GM10847 (cell line): Measurements from ENCODE around the gene RNASE13.

Experiments
- POLR2A ChIP-seq: IDR thresholded peaks from 2 replicates; pipeline ENCODE4 v1.6.1; 2011; ENCODE audit not compliant: insufficient read length; ENCODE audit errors: extremely low read depth

Gene RNASE13

DNA sequence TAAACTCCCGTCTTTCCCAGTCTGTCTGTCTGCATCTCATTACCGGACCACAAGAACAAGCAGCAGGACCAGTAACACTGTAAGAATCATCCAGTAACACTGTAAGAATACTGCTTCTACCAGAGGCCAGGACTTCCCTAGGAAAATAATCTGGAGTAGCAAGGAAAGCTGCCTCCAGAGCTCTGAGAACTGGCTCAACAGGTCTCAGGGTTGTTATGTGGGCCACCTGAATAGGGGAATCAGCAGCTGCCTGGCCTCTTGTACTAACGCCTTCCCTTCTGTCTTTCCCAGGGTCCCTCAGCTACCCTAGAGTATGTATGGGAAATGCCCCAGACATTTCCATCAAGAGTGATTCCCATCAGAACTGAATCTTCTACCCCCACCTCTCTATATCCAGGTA is 36.5 kb downstream of the RNASE13 start:
- TF ChIP-seq POLR2A, result no peak

DNA sequence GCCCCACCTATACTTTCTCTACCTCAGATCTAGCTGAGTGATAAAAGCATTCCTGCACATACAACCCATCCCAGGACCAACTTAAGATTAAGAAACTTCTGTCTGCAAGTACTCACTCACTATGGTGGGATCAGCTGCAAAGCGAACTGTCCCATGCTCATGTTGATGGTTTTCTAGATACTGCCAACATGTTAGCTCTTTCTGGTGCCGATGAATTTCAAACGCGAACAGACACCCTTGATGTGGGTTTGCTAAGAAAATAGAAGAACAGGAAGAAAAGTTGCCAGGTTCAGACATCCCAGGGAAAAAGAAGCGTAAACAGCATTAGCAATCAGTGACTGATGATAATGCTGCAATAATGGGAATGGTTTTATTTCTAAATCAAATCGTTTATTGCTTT is 37.0 kb downstream of the RNASE13 start:
- no peak for TF ChIP-seq POLR2A

DNA sequence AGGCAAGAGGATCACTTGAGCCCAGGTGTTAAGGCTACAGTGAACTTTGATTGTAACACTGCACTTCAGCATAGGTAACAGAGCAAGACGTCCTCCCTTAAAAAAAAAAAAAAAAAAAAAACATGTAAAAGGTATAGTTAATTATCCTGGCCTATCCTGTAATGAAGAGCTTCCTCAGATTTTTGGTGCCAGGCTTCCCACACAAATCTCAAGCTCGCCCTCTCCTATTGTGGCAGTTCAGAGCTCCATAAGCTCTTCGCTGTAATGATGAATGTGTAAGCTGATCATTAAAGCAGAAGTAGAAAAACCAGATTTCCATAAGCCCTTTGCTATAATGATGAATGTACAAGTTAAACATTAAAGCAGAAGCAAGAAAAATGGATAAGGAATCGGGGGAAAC is 37.5 kb downstream of the RNASE13 start:
- no peak for TF ChIP-seq POLR2A

DNA sequence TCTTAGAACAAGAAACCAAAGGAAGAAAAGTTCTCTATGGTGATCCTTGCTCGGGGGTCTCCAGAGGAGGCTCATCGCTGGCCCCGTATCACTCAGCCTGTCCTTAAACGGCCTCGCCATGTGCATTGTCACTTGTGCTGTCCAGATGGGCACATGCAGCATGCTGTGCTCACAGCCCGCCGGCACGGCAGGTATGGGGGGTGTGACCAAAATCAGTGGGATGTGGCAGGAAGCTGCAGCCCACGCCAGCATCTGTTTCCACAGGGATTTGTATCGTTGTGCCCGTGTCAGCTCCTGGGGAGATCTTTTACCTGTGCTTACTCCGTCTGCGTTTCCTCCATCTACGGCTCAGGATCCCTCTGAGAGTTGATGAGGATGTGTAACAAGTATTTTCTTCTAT is 38.1 kb downstream of the RNASE13 start:
- no peak for TF ChIP-seq POLR2A

DNA sequence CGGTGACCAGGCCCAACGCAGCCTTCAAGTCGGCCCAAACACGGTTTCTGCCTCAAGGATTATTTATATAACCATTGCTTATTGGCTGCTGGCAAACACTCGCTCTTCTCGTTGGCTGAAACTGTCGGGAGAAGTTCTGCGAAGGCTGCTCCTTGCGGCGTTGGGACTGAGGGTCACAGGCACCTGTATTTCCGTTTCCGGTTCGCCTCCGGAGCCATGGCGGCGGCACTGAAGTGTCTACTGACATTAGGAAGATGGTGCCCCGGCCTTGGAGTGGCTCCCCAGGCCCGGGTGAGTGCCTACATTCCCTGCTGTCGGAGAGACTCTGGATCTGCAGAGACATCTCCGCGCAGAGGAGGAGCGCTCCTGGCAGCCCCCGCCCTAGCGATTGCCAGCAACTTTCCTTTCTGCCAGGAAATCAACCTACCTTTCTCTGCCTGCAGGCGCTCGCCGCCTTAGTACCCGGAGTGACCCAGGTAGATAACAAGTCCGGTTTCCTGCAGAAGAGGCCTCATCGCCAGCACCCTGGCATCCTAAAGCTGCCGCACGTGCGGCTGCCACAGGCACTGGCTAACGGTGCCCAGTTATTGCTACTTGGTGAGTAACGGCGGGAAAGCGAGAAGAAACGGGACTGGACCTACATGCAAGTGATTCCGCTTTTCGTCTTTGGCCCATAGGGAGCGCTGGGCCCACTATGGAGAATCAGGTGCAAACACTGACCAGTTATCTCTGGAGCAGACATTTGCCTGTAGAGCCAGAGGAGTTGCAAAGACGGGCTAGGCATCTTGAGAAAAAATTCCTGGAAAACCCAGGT is 44.6 kb downstream of the RNASE13 start, which contains the start of gene METTL17:
TSS of gene METTL17 (plus strand) at position 194 of the 814 bp plus-strand sequence. CDS start at position 217, 23 bp downstream.
- TF ChIP-seq POLR2A, result peak; percentile 74

DNA sequence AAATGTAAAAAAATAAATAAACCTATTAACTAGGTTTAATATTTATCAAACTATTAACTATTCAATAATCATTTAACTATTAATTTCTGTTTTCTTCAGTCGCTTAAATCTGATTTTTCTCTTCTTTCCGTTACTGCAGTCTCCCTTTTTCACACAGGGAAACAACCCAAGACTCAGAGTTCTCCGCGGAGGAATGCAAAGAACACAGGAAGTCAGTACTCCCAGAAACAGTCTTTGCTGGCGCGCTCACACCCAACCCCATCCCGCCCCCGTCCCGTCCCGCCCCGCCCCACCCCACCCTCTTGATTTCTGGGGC is 45.2 kb downstream of the RNASE13 start:
- TF ChIP-seq POLR2A, result no peak

DNA sequence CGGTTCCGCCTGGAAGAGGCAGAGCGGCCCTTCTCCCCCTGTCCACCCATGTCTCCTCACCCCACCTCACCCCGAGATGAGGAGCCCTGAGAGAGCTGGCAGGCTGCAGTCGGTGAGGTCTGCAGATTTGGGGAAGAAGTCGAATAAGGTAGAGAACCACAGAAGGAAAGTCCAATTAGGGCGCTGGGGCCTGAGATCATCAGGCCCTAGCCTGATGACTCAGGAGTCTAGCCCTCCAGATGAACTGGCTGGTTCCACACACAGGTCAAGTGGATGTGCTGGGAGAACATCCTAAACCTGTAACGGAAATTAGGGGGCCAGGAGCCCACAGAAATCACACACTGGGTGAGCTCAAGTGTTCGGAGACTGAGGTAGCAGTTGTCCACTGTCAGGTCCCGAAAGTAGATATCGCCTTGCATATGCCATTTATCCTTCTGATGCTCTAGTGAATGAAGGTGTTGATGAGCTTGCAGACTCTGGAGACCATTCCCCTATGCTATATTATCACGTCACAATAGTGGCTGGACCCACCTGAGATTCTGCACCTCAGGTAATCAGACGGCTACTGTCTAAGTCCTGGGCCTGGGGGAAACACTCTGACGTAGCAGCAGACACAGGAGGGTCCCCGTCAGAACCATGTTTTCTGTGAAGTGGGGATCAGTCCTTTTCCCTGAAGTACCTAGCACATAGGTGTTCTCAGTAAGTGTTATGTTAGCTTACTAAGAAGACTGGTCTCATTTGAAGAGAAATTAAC is 45.7 kb downstream of the RNASE13 start:
- TF ChIP-seq POLR2A, result no peak

DNA sequence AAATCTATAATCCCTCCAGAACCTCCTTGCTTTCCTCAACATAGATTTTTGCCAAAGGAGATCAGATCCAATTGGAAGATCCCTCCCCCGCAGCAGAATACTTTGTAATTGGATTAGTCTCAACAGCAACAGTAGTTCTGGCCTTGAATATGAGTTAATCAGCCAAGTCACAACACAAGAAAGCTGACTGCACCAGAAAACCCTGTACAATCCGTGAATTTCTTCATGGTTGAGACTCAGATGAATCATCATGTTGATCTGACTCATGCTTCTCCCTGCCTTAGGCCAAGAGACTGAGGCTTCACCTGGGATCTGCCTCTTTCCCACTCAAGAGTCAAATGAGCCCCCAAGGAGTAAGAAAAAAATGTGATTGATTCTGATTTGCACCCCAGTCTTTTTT is 47.8 kb downstream of the RNASE13 start:
- TF ChIP-seq POLR2A, result no peak
